HEK293 (cell line): Measurements from ENCODE around the gene KCNC1.

Source experiments
- CTCF ChIA-PET: fragments of 350-600 bp; formaldehyde crosslinking; extraction: SDS; loops from one replicate; lab custom pipeline; 2021; ENCODE audit warnings: antibody characterized with exemption; lab: Yijun Ruan, JAX
- POLR2A ChIA-PET: fragments of 300-600 bp; formaldehyde crosslinking; extraction: SDS; loops from one replicate; lab custom pipeline; 2020; ENCODE audit warnings: antibody characterized with exemption, inconsistent platforms; lab: Yijun Ruan, JAX
- H3K27ac ChIP-seq: fragments of 200-500 bp; sonication (Bioruptor generic); 2 replicates; pipeline ENCODE4 v1.5.1; 2014; ENCODE audit warnings: low read depth, low read length, control low read depth, inconsistent platforms; ENCODE audit errors: extremely low read depth
- H3K36me3 ChIP-seq, 2 experiments: fragments of 200-500 bp in 1 of 2; sonication (Bioruptor generic) in 1 of 2; 1 replicate in 1 of 2; 2 replicates in 1 of 2; pipeline ENCODE4 v1.5.1; 2014 to 2017; ENCODE audit warnings: inconsistent platforms in 2 of 2, low read length in 2 of 2; ENCODE audit not compliant: control insufficient read depth in 2 of 2, insufficient read depth in 1 of 2
- H3K4me1 ChIP-seq: fragments of 200-500 bp; sonication (Bioruptor generic); 2 replicates; pipeline ENCODE4 v1.5.1; 2014; ENCODE audit warnings: mild to moderate bottlenecking, low read length, inconsistent platforms; ENCODE audit not compliant: control insufficient read depth, insufficient read depth
- H3K4me3 ChIP-seq: 2 replicates; pipeline ENCODE4 v1.5.1; 2011; ENCODE audit warnings: low read depth, mild to moderate bottlenecking, control low read depth, low read length, moderate library complexity
- H3K9me3 ChIP-seq: fragments of 200-500 bp; sonication (Bioruptor generic); 2 replicates; pipeline ENCODE4 v1.5.1; 2014; ENCODE audit warnings: low read depth, low read length, inconsistent platforms; ENCODE audit not compliant: control insufficient read depth, insufficient read depth
- KLF9 ChIP-seq: fragments of 450-650 bp; formaldehyde crosslinking; IDR thresholded peaks from 2 replicates; pipeline ENCODE4 v1.5.1; 2016; ENCODE audit warnings: missing biosample characterization, missing genetic modification characterization, low read depth
- PBX3 ChIP-seq: sonication (generic); formaldehyde crosslinking; IDR thresholded peaks from 2 replicates; pipeline ENCODE4 v1.8.1; 2022; ENCODE audit warnings: mild to moderate bottlenecking, moderate library complexity, missing genetic modification reagents
- SP2 ChIP-seq: fragments of 450-650 bp; formaldehyde crosslinking; IDR thresholded peaks from 2 replicates; pipeline ENCODE4 v1.5.1; 2016; ENCODE audit warnings: missing biosample characterization, missing genetic modification characterization
- TCF7L2 ChIP-seq: IDR thresholded peaks from 2 replicates; pipeline ENCODE4 v1.6.1; 2011; ENCODE audit warnings: low read depth, mild to moderate bottlenecking, inconsistent platforms, low read length, moderate library complexity, borderline replicate concordance
- ZBTB48 ChIP-seq: fragments of 450-650 bp; formaldehyde crosslinking; IDR thresholded peaks from 2 replicates; pipeline ENCODE4 v1.5.1; 2016; ENCODE audit warnings: missing biosample characterization, missing genetic modification characterization
- ZNF10 ChIP-seq: fragments of 450-650 bp; formaldehyde crosslinking; IDR thresholded peaks from 2 replicates; pipeline ENCODE4 v1.5.1; 2017; ENCODE audit warnings: missing biosample characterization, missing genetic modification characterization
- ZNF114 ChIP-seq: fragments of 450-650 bp; formaldehyde crosslinking; IDR thresholded peaks from 2 replicates; pipeline ENCODE4 v1.5.0; 2017; ENCODE audit warnings: missing biosample characterization, missing genetic modification characterization
- ZNF146 ChIP-seq: fragments of 450-650 bp; formaldehyde crosslinking; IDR thresholded peaks from 2 replicates; pipeline ENCODE4 v1.5.1; 2016; ENCODE audit warnings: missing biosample characterization, missing genetic modification characterization
- ZNF155 ChIP-seq: fragments of 450-650 bp; formaldehyde crosslinking; IDR thresholded peaks from 2 replicates; pipeline ENCODE4 v1.5.1; 2016; ENCODE audit warnings: missing biosample characterization, missing genetic modification characterization
- ZNF184 ChIP-seq: fragments of 450-650 bp; IDR thresholded peaks from 2 replicates; pipeline ENCODE4 v1.5.1; 2018; ENCODE audit warnings: missing biosample characterization, mild to moderate bottlenecking, missing genetic modification characterization
- ZNF248 ChIP-seq: fragments of 450-650 bp; formaldehyde crosslinking; IDR thresholded peaks from 2 replicates; pipeline ENCODE4 v1.5.1; 2017; ENCODE audit warnings: missing biosample characterization, missing genetic modification characterization
- ZNF280D ChIP-seq: fragments of 450-650 bp; formaldehyde crosslinking; IDR thresholded peaks from 2 replicates; pipeline ENCODE4 v1.5.1; 2016; ENCODE audit warnings: missing biosample characterization, missing genetic modification characterization
- ZNF449 ChIP-seq: fragments of 450-650 bp; formaldehyde crosslinking; IDR thresholded peaks from 2 replicates; pipeline ENCODE4 v1.5.1; 2017; ENCODE audit warnings: missing biosample characterization, mild to moderate bottlenecking, missing genetic modification characterization, moderate library complexity
- ZNF670 ChIP-seq: fragments of 450-650 bp; formaldehyde crosslinking; IDR thresholded peaks from 2 replicates; pipeline ENCODE4 v1.5.1; 2016; ENCODE audit warnings: missing biosample characterization, missing genetic modification characterization, low read depth
- ZNF776 ChIP-seq: fragments of 450-650 bp; formaldehyde crosslinking; IDR thresholded peaks from 2 replicates; pipeline ENCODE4 v1.5.0; 2017; ENCODE audit warnings: missing biosample characterization, missing genetic modification characterization, borderline replicate concordance
- ZSCAN30 ChIP-seq: fragments of 450-650 bp; IDR thresholded peaks from 2 replicates; pipeline ENCODE4 v1.5.1; 2018; ENCODE audit warnings: missing biosample characterization, mild to moderate bottlenecking, missing genetic modification characterization, moderate library complexity
- ZXDB ChIP-seq: fragments of 450-650 bp; formaldehyde crosslinking; IDR thresholded peaks from 2 replicates; pipeline ENCODE4 v1.5.1; 2016; ENCODE audit warnings: missing biosample characterization, missing genetic modification characterization
- TF ChIP-seq, protein P1 (sequence below): fragments of 450-650 bp; formaldehyde crosslinking; IDR thresholded peaks from 2 replicates; pipeline ENCODE4 v1.5.1; 2016; ENCODE audit warnings: missing biosample characterization, missing genetic modification characterization
- TF ChIP-seq, protein P2 (sequence below): fragments of 450-650 bp; formaldehyde crosslinking; IDR thresholded peaks from 2 replicates; pipeline ENCODE4 v1.5.1; 2017; ENCODE audit warnings: missing biosample characterization, missing genetic modification characterization
- TF ChIP-seq, protein P3 (sequence below): fragments of 450-650 bp; formaldehyde crosslinking; IDR thresholded peaks from 2 replicates; pipeline ENCODE4 v1.5.1; 2016; ENCODE audit warnings: missing biosample characterization, missing genetic modification characterization, low read depth

The KCNC1 gene

GRCh38 chr11:17713851-17714250 is 20.7 kb upstream of the KCNC1 start (continued):
- TF ChIP-seq, protein P1, sequence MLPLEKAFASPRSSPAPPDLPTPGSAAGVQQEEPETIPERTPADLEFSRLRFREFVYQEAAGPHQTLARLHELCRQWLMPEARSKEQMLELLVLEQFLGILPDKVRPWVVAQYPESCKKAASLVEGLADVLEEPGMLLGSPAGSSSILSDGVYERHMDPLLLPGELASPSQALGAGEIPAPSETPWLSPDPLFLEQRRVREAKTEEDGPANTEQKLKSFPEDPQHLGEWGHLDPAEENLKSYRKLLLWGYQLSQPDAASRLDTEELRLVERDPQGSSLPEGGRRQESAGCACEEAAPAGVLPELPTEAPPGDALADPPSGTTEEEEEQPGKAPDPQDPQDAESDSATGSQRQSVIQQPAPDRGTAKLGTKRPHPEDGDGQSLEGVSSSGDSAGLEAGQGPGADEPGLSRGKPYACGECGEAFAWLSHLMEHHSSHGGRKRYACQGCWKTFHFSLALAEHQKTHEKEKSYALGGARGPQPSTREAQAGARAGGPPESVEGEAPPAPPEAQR (tag by site-specific recombination) = no peak
- TF ChIP-seq, protein P2, sequence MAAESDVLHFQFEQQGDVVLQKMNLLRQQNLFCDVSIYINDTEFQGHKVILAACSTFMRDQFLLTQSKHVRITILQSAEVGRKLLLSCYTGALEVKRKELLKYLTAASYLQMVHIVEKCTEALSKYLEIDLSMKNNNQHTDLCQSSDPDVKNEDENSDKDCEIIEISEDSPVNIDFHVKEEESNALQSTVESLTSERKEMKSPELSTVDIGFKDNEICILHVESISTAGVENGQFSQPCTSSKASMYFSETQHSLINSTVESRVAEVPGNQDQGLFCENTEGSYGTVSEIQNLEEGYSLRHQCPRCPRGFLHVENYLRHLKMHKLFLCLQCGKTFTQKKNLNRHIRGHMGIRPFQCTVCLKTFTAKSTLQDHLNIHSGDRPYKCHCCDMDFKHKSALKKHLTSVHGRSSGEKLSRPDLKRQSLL (tag by site-specific recombination) = no peak

DNA sequence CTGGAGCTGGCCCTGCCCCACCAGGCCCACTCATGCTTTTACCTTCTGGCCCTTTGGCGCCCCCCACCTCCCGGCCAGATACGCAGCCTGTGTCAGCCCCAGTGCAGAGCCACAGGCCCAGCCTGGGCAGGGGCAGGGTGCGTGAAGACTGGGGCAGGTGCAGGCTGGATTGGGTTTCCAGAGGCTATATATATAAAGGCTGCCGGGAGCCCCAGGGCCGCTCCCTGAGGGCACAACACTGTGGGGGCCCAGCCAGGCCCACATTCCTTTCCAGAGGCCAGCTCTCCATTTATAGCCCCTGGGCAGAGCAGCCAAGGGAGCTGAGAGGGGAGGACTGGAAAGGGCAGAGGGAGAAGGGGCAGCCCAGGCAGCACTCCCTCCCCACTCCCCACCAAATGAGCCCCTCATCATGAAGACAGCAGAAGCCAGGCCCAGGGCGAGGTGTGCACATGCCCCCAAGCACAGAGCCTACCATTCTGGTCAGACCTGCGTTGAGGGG is 20.2 kb upstream of the KCNC1 start:
- Histone ChIP-seq H3K27ac (no peak overlapping the region), H3K36me3 (no peaks in the 10 kb centered on the region), H3K9me3 (no peaks in the 10 kb centered on the region), H3K4me3 (no peak overlapping the region), H3K4me1 (no peaks in the 10 kb centered on the region)
- TF ChIP-seq ZNF449 (tag by site-specific recombination) (no peak), ZNF248 (tag by site-specific recombination) (no peak), KLF9 (tag by site-specific recombination) (no peak), ZNF670 (tag by site-specific recombination) (no peak), ZNF10 (no peak), ZNF184 (tag by site-specific recombination) (no peak), TCF7L2 (no peak), ZXDB (tag by site-specific recombination) (no peak)
- POLR2A ChIA-PET = no interaction called here
- CTCF ChIA-PET = interaction anchor here (0.7 to 1.6 kb wide), 2 partner anchors 114 to 1954 kb away, joined by 3 to 4 read pairs; no protein-coding TSS in a partner anchor

- Histone ChIP-seq H3K36me3 (no peaks in the 10 kb centered on the region), H3K27ac (no peak overlapping the region), H3K9me3 (no peaks in the 10 kb centered on the region), H3K4me1 (no peaks in the 10 kb centered on the region), H3K4me3 (no peak overlapping the region)
- ChIA-PET CTCF (interaction anchor here (1.6 kb wide), 1 partner anchor 114 kb away, joined by 4 read pairs; no protein-coding TSS in a partner anchor), POLR2A (no interaction called here)
- TF ChIP-seq ZNF114 (tag by site-specific recombination) = no peak
- no peak for TF ChIP-seq ZNF776 (tag by site-specific recombination)
- no peak for TF ChIP-seq PBX3
Measured at GRCh38 chr11:17714870-17715269, 19.7 kb upstream of the KCNC1 start.

DNA sequence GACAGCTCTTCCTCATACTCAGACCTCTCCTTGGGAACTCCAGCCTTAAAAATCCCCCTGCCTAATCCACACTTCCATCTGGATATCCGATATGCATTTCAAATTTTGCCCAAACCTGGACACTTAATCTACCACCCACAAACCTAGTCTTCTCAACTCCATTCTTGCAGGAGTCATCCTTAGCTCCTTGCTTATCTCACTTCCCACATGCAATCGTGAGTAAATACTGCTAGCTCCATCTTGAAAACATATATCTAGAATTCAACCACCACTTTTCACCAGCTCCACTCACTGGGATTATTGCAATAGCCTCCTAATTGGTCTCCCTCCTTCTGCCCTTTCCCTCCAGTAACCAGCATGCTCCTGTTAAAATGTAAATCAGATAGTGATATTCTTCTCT is 17.8 kb upstream of the KCNC1 start:
- no peak overlapping the region for H3K27ac ChIP-seq
- H3K4me3 ChIP-seq = no peak overlapping the region
- H3K9me3 ChIP-seq = no peaks in the 10 kb centered on the region
- ChIA-PET CTCF (interaction anchor here (0.6 to 1.1 kb wide), 4 partner anchors 13 to 296 kb away, joined by 3 to 4 read pairs (median 4); partner anchors contain the start of gene SERGEF), POLR2A (no interaction called here)
- H3K4me1 ChIP-seq = no peaks in the 10 kb centered on the region
- H3K36me3 ChIP-seq = no peaks in the 10 kb centered on the region
- TF ChIP-seq ZNF155 (tag by site-specific recombination) = no peak
- TF ChIP-seq, protein P3, sequence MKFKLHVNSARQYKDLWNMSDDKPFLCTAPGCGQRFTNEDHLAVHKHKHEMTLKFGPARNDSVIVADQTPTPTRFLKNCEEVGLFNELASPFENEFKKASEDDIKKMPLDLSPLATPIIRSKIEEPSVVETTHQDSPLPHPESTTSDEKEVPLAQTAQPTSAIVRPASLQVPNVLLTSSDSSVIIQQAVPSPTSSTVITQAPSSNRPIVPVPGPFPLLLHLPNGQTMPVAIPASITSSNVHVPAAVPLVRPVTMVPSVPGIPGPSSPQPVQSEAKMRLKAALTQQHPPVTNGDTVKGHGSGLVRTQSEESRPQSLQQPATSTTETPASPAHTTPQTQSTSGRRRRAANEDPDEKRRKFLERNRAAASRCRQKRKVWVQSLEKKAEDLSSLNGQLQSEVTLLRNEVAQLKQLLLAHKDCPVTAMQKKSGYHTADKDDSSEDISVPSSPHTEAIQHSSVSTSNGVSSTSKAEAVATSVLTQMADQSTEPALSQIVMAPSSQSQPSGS (tag by site-specific recombination) = no peak
- no peak for TF ChIP-seq ZBTB48 (tag by site-specific recombination)
- TF ChIP-seq ZNF280D = no peak
- no peak for TF ChIP-seq SP2 (tag by site-specific recombination)
- TF ChIP-seq ZSCAN30 (tag by site-specific recombination) = no peak
- TF ChIP-seq ZNF184 (tag by site-specific recombination) = no peak
- TF ChIP-seq ZNF146 = no peak
- TF ChIP-seq ZNF114 (tag by site-specific recombination) = no peak
